ENCODE data around the gene ZNF563. TPM values are rescaled to one million over a fixed set of nuclear protein-coding genes. Genes with fewer than 3 reads are reported as not detected.
A peak's percentile ranks its signal among the peaks of the same experiment; 100 is the strongest.

The ZNF563 gene
- total RNA-seq, 1 donor = 1.7 TPM

- TF ChIP-seq CTCF (IDR thresholded peaks at IDR 0.05; ENCODE audit: insufficient read depth, low read depth, low read length) = no peak
- peak; percentile 91 for DNase-seq (ENCODE audit: low read depth)
- H3K4me3 ChIP-seq (ENCODE audit: low read depth, low read length) = peak within 1 kb of the TSS; percentile 98
Measured at GRCh38 chr19:12294249-12295158, 38.9 kb downstream of the ZNF563 start, which contains the start of gene ZNF44. ZNF44 (minus strand) TSS chr19:12294883; CDS start chr19:12294694, 189 bp downstream.

- no peak for TF ChIP-seq CTCF (IDR thresholded peaks at IDR 0.05; ENCODE audit: insufficient read depth, low read depth, low read length)
- DNase-seq (ENCODE audit: low read depth) = peak; percentile 78
- peak overlapping the region; percentile 98 for H3K4me3 ChIP-seq (ENCODE audit: low read depth, low read length)
Measured at GRCh38 chr19:12293777-12294248, 39.6 kb downstream of the ZNF563 start.

DNA sequence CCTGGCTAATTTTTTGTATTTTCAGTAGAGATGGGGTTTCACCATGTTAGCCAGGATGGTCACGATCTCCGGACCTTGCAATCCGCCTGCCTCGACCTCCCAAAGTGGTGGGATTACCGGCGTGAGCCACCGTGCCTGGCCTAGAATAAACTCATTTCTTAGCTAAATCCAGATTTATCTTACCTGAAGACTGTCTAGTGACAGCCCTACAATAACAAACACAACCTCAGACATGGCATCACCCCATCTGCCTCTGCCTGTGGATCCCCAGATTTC, 43.7 kb downstream of the ZNF563 start:
- DNase-seq (ENCODE audit: low read depth) = no peak
- no peak for TF ChIP-seq CTCF (IDR thresholded peaks at IDR 0.05; ENCODE audit: insufficient read depth, low read depth, low read length)
- H3K4me3 ChIP-seq (ENCODE audit: low read depth, low read length) = no peak overlapping the region

- DNase-seq (ENCODE audit: low read depth) = no peak
- TF ChIP-seq CTCF (IDR thresholded peaks at IDR 0.05; ENCODE audit: insufficient read depth, low read depth, low read length) = no peak
- no peak overlapping the region for H3K4me3 ChIP-seq (ENCODE audit: low read depth, low read length)
Measured at GRCh38 chr19:12287958-12288500, 45.4 kb downstream of the ZNF563 start.

- no peak for TF ChIP-seq CTCF (IDR thresholded peaks at IDR 0.05; ENCODE audit: insufficient read depth, low read depth, low read length)
- H3K4me3 ChIP-seq (ENCODE audit: low read depth, low read length) = no peak overlapping the region
- DNase-seq (ENCODE audit: low read depth) = no peak
Measured at GRCh38 chr19:12284631-12285030, 48.8 kb downstream of the ZNF563 start.

- H3K4me3 ChIP-seq (ENCODE audit: low read depth, low read length) = no peak overlapping the region
- no peak for TF ChIP-seq CTCF (IDR thresholded peaks at IDR 0.05; ENCODE audit: insufficient read depth, low read depth, low read length)
- no peak for DNase-seq (ENCODE audit: low read depth)
Measured at GRCh38 chr19:12284226-12284625, 49.2 kb downstream of the ZNF563 start.

Data from fibroblast of villous mesenchyme (primary cell).